ENCODE results near the gene ADAMTS17.

Gene ADAMTS17

GRCh38 chr15:100306098-100306497 lies 35.7 kb downstream of the ADAMTS17 start:
- no peak overlapping the region for H3K4me3 ChIP-seq (ENCODE audit: low read depth, low read length)
- no peak for TF ChIP-seq CTCF (IDR thresholded peaks at IDR 0.05; ENCODE audit: low read depth, low read length)

- no peak for TF ChIP-seq CTCF (IDR thresholded peaks at IDR 0.05; ENCODE audit: low read depth, low read length)
- H3K4me3 ChIP-seq (ENCODE audit: low read depth, low read length): no peak overlapping the region
Measured at GRCh38 chr15:100301910-100302431, 39.8 kb downstream of the ADAMTS17 start.

GRCh38 chr15:100298257-100298656 lies 43.5 kb downstream of the ADAMTS17 start:
- no peak overlapping the region for H3K4me3 ChIP-seq (ENCODE audit: low read depth, low read length)
- no peak for TF ChIP-seq CTCF (IDR thresholded peaks at IDR 0.05; ENCODE audit: low read depth, low read length)

GRCh38 chr15:100297812-100298211 lies 44.0 kb downstream of the ADAMTS17 start:
- no peak for TF ChIP-seq CTCF (IDR thresholded peaks at IDR 0.05; ENCODE audit: low read depth, low read length)
- no peak overlapping the region for H3K4me3 ChIP-seq (ENCODE audit: low read depth, low read length)

- TF ChIP-seq CTCF (IDR thresholded peaks at IDR 0.05; ENCODE audit: low read depth, low read length): no peak
- no peak overlapping the region for H3K4me3 ChIP-seq (ENCODE audit: low read depth, low read length)
Measured at GRCh38 chr15:100295939-100296565, 45.7 kb downstream of the ADAMTS17 start.

- H3K4me3 ChIP-seq (ENCODE audit: low read depth, low read length): no peak overlapping the region
- no peak for TF ChIP-seq CTCF (IDR thresholded peaks at IDR 0.05; ENCODE audit: low read depth, low read length)
Measured at GRCh38 chr15:100292010-100292409, 49.8 kb downstream of the ADAMTS17 start.

- no peak for TF ChIP-seq CTCF (IDR thresholded peaks at IDR 0.05; ENCODE audit: low read depth, low read length)
- no peak overlapping the region for H3K4me3 ChIP-seq (ENCODE audit: low read depth, low read length)
Measured at GRCh38 chr15:100291106-100291505, 50.7 kb downstream of the ADAMTS17 start.
